HG03439 (cell line): ENCODE data around the gene PRDM16.

Source experiments
- ATAC-seq: cut with Tn5 transposase; IDR thresholded peaks from one replicate; pipeline ENCODE4 v1.9.1; 2021; ENCODE audit warnings: mild to moderate bottlenecking, moderate library complexity; ENCODE audit not compliant: unreplicated experiment

The PRDM16 gene

DNA sequence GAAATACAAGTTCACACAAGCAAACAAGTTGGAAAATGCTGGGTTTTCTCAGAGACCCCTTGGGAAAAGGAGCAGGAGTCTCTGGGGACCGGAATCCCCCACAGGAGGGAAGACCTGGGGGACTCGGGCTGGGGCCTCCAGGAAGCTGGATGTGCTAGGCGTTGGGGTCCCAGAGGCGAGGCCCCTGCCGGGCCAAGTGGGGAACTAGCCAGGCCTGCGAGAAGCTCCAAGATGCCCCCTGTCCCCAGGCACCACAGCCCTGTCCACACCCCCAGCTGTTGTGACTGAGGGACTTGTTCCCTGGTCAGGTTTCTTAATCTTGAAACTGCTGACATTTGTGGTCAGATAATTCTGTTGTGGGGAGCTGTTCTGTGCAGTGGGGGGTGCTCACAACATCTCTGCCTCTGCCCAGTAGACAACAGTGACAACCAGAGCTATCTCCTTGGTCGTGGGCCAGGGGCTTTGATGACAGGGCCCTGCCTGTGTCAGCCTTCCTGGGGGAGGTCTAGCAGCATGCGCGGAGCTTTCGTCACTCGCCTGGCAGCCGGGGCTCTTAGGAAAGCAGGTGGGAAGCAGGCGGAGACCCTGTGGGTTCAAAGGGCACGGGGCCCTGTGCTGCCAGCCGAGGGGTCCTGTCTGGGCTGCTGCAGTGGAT, 259.1 kb downstream of the PRDM16 start:
- ATAC-seq: no peak

DNA sequence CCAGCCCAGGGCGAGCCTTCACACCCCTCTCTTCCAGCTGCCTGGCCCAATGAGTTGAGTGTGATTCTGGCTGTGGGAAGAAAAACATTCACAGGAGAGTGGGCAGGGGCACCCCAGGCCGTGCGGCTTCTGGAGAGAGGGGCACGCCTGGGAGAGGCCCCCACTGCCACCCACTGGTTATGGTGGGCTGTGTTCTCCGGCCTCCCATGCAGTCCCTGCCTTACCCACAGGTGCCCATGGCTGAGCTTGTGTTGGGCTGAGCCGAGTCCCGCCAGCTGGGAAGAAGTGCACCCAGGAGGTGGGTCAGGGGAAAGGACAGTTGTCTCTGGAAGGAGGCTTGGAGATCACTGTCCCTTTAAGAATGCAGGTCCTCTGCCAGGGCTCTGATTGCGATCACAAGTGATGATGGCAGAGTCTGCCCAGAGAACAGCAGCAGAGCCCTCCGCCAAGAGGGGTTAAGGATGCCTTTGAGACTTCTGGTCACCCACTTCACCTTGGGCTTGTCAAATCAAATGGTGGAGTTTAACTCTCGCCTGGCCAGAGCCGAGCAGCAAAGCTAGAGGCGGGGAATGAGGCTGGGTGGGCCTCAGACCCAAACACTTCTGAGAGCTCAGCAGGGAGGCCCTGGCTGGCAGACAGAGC, 260.8 kb downstream of the PRDM16 start:
- no peak for ATAC-seq

DNA sequence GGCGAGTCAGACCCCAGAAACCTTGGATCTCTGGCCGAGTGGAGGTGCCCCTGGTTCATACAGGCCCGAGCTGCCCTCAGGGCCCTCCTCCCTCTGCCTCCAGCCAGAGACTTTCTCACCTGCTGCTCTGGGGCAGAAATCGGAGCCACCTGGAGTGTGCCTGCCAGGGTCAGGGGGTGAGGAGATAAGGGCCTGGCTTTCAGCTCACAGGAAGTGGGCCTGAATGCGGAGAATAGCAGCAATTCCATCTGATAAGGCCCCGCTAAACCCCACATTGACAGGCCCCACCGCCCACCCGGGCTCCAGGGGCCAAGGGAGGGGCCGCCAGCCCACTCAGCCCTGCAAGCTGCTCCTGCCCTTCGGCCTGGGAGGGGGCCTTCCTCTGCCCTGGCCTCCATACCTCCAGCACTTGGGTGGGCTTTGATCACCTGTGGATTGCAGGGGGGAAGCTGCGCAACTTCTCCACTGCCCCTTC, 261.8 kb downstream of the PRDM16 start:
- no peak for ATAC-seq

DNA sequence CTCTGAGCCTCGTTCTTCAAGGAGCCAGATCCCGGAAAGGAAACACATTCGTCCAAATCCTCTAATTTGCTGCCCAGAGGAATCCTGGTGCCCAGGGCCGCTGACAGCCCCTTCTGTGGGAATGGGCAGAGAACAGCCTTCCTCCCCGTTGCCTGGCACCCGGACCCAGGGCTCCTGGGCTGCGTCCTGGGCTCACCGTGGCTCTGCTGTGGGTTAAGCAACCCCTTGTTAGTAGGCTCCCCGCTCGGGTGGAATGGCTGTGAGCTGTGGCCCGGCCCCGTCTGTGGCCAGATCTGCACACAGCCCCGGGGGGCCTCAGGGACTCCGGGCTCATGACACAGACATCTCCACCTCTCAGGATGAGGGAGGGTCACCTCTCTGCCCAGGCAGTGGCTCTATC, 262.6 kb downstream of the PRDM16 start:
- no peak for ATAC-seq

DNA sequence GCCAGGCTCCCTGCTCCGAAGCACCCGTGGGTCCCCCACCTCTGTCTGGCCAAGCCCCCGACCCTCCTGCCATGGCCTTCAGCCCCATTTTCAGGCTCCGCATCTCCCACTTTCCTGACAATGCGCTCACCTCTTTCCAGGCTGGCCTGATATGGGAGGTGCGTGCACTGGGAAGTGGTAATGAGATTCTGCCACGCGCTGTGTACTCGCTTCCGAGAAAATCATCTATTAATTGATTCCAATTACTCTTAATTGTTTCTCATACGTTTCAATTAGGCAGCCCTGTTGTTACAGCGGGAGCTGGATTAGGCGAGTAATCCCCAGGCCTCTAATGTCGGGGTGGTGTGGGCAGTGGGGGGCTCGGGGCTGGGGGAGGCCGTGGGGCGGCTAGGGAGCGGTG, 263.0 kb downstream of the PRDM16 start:
- no peak for ATAC-seq

DNA sequence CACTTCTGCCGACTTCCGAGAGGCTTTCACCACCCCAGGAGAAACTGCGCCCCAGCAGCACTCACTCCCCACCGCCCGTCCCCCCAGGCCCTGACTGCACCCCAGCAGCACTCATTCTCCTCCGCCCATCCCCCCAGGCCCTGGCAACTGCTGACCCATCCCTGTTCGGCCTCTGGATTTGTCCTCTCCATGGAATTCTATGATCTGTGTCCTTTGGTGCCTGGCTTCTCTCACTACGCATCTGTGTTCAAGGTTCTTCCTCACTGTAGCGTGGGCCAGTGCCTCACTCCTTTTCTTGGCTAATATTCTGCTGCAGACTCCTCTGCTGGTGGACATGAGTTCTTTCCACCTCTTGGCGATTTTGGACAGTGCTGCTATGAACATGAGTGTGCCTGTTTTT, 263.7 kb downstream of the PRDM16 start:
- no peak for ATAC-seq

DNA sequence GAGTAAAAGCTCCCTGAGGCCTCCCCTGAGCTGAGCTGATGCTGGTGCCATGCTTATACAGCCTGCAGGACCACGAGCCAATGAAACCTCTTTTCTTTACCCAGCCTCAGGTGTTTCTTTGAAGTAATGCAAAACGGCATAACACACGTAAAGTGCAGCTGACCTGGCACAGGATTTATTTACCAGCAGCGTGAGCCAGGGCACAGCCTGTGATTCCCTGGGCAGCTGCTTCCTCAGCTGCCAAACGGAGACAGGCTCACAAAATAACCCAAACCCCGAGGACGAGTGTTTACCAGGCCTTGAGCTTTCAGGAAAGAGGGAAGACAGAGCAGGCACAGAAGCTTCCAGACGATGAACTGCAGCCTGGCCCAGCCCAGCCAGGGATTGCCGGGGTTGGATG, 264.9 kb downstream of the PRDM16 start:
- ATAC-seq: no peak

DNA sequence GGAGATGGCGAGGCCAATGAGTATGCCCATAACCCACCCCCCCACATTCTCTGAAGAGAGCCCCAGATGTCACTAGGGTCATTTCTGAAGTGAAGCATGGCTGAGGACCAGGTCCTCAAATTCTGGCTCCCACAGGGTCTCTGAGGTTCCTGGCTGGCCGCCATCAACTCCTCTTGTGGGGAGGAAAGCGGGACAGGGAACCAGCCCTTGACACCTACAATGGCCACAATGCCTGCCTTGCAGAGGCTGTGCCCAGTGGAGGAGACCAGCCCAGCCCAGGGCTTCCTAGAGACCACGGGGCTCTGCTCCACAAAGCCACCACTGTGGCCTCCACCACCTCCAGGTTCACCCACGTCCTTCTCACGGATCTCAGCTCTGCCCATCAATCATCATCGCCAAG, 265.4 kb downstream of the PRDM16 start:
- no peak for ATAC-seq

DNA sequence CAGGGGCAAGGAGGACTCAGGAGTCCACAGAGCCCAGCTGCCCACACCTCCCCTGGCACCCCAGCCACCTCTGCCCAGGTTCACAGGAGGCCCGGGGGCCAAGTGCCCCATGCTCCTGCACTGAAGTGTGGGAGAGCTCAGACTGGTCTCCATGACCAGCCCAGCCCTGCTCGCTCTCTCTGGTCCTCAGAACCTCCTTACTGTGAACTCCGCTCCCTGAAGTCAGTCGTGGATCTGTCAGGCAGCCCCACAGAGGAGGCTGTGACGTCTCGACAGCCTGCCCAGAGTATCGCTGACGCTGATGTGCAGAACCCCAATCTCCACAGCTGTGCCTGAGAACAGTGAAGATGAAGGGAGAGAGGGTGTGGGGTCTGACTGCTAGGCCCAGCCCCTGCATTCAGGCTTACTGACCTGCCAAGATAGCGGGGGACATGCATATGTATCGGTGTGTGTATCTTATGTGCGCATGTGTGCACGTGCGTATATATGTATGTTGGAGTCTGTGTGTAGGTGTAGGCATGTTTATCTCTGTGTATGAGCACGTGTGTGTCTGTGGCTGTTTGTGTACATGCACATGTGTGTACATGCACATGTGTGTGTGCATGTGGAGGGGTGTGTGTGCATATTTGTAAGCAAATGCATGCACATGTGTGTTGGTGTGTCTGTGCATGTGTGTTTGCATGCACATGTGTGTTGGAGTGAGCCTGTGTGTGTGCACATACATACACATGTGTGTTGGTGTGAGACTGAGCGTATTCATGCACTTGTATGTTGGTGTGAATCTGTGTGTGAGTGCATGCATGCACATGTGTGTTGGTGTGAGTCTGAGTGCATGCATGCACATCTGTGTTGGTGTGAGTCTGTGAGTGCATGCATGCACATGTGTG, 267.0 kb downstream of the PRDM16 start:
- ATAC-seq: no peak

DNA sequence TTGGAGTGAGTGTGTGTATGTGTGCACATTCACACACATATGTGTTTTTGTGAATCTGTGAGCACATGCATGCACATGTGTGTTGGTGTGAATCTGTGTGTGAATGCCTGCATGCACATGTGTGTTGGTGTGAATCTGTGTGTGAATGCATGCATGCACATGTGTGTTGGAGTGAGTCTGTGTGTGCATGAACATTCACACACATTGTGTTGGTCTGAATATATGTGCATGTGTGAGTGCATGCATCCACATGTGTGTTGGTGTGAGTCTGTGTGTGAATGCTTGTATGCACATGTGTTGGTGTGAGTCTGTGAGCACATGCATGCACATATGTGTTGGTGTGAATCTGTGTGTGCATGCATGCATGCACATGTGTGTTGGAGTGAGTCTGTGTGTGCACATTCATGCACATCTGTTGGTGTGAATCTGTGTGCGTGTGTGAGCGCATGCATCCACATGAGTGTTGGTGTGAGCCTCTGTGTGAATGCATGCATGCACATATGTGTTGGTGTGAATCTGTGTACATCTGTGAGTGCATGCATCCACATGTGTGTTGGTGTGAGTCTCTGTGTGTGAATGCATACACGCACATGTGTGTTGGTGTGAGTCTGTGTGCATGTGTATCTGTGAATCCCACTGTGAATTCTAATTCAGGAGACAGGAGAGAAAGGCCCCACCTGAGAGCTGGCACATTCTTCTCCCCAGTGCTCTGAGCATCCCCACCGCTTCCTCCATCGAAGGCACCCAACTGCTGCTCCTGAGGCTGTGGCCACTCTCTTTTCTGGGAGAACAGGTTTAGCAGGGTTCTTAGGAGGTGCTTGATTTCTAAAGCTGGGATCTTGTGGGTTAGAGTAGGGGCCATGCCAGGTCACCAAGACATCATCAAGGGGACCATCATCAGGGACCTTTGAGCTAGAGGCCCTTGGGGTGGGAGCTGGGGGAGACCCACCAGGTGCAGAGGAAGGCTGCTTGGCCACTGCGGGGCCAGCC, 267.9 kb downstream of the PRDM16 start:
- no peak for ATAC-seq

DNA sequence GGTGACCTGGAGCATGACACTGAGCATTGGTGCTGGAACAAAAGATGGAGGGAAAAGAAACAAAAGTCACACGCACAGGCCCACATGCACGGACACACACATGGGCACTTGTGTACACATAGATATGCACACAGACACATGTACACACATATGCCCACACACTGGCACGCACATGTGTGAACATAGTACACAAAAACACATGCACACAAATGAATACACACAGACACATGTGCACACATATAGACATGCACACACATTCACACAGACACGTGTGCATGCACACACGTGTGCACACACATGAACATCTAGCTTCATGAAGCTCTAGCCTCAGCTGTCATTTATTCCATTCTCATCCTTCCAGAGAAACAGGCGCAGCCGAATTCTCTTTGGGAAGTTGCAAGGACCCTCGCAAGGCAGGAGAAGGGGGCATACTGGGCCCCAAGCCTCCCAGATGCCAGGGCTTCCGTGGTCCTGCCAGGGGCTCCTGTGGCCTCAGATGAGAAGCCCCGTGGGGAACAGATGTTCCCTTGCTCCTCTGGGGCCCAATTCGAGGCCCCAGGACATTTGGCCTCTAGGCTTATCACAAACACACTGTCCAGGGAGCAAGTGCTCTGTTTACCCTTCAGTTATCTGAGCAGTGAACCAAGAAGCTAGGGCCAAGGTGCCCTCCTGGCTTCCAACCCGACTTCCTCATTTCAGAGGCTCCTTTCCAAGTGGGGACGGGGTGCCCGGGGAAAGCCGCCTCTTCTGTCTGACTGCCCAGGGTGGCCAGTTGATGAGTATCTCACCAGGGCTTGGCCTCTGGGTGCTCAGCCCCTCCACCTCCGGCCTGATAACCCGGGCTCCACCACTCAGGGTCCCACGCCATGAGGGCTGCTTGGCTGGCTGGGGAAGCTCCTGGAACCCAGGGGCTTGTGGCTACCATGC, 269.1 kb downstream of the PRDM16 start:
- ATAC-seq: no peak

DNA sequence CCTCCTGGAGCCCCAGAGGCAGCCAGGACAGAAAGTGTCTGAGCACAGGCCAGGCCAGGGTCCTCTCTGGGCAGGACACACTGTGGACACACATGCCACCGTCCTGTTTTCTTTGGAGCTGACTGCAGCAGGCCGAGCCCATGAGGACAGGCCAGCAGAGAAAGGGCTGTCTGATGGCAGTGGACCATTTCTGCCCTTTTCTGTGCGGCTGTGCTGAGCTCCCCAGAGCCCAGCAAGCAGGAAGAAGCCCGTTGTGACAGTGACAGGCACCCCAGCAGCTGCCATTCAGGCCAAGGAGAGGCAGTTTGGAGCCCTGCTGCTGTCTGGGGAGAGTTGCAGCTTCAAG, 269.7 kb downstream of the PRDM16 start:
- ATAC-seq: no peak

DNA sequence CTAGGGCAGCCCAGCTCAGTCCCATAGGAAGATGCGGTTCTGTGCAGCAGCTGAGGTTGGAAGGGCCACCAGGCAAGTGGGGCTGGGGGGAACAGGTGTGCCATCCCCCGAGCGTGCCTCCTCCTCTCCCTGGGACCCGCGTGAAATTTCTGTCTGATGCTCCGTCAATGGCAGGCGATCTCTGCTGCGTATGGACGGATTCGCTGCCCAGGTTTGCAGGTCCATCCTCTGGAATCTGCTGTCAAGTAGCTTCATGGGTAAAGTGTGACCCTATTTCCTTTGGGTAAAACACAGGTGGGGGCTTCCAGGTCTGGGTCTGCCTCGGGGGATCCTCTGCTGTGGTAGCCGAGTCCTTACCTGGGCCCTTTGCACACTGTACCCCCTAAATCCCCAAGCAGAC, 270.9 kb downstream of the PRDM16 start:
- ATAC-seq: no peak

DNA sequence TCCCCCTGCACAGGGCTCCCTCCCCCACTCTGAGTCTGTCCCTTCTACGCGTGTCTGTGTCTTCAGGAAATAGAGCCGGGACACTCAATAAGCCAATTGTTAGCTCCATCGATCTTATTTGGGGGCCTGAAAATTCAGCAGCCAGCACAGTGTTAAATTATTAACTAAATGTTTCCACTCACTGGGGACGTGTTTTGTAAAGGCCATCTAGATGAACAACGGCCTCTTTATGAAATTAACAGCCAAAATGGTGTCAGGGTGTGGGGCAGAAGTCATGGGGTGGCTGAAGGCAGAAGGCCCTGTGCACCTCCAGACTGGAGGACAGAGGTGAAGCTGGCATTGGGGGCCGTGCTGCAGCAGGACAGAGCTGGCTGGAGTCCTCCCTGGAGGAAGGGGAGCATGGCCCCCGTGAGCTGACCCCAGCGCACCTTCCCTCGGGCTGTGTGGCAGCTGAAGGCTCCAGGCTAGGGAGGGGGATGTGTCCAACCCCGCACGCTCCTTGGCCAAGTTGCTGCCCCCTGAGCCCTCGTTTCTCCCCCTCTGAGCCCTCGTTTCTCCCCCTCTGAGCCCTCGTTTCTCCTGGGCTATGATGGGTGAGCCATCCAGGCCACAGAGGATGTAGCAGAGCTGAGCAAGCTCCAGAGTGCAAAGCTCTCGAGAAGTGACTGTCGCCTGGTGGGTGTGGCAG, 271.7 kb downstream of the PRDM16 start:
- ATAC-seq: no peak

DNA sequence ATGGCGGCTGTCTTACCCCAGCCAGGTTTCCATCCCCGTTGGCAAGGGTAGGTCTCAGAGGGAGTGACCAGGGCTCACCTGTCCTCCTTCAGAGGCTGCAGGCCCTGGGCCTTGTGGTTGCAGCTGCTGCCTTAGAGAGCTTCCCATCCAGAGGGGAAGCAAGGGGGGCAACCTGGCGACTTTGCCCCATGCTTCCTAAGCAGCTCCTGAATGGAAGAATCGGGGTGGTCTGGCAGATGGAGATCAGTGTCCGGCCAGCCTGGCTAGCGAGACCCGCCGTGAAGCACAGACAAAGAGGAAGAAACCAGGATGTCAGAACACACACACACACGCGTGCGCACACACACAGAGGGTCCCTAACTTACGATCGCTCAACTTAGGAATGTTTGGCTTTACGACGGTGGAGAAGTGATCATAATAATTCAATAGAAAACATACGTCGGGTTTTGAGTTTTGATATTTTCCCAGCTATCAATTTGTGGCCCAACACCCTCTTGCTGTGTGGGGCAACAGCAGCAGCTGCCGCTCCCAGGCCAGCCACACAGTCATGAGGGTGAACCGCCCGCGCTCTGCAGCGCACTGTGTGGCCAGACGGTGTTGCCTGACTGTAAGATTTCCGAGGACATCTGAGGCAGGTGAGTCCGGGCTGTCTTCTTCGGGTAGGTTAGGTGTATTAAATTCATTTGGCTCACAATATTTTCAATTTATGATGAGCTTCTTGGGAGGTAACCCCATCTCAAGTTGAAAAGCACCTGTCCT, 272.4 kb downstream of the PRDM16 start:
- no peak for ATAC-seq

DNA sequence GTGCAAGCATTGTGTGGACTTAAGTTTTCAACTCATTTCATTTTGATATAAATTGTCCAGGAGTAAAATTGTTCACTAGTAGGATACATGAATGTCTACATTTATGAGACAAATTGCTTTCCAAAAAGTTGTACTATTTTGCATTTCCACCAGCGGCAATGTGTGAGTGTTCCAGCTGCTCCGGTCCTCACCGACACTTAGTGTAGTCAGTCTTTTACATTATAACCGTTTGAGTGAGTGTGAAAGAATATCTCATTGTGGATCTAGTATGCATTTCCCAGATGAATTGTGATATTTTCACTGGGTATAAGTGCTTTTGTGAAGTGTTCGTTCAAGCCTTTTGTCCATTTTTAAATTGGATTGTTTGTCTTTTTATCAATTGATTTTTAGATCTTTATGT, 274.0 kb downstream of the PRDM16 start:
- ATAC-seq: no peak

DNA sequence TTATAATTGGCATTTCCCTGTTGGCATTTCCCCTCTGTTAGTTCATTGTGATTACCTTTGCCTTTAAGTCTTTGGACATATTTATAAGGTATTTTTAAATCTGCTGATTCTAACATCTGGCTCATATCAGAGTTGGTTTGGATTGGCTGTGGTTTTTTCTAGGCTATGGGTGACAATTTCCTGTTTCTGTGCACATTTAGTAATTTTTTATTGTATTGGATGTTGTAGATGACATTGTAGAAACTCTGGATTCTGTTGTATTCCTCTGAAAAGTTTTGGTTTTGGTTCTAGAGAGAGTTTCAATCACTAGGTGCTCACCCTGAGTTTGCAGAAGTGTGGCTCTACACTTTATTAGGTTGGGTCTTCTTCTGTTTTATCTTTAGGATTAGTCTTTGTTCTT, 275.4 kb downstream of the PRDM16 start:
- ATAC-seq: no peak

DNA sequence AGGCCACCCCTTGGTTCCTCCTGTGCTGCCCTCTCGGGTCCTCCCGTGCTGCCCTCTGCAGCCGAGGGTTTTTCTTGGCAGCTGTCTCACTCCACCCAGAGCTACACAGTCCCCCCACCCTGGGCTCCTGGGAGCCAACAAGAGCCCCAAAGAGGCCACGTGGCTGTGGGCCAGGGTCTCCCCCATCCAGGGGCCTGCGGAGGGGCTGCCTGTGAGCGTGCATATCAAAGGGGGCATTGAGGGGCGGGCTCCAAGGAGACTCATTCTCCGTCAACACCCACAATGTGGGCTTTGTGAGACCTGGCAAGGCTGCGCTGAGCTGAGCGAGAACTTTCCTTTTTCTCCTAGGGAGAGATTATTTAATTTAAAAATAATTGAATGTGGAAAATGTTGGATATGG, 276.8 kb downstream of the PRDM16 start:
- ATAC-seq: no peak
